ENCODE data around the gene AMER3.

AMER3 gene

GRCh38 chr2:130749078-130749477 is 6.3 kb upstream of the AMER3 start:
- Histone ChIP-seq H3K4me3 (ENCODE audit: low read length, poor library complexity, severe bottlenecking) (no peak overlapping the region), H3K36me3 (ENCODE audit: insufficient read depth, low read length) (no peaks in the 10 kb centered on the region), H3K79me2 (ENCODE audit: insufficient read depth, low read length) (no peaks in the 10 kb centered on the region), H3K4me1 (ENCODE audit: insufficient read depth, low read length, poor library complexity, severe bottlenecking) (no peaks in the 10 kb centered on the region), H3F3A (ENCODE audit: low read depth) (no peaks in the 10 kb centered on the region), H3K9me3 (ENCODE audit: insufficient read depth, low read depth, low read length) (no peaks in the 10 kb centered on the region), H3K9me2 (replicated peaks; ENCODE audit: low read depth, low read length) (no peaks in the 10 kb centered on the region), H4K20me1 (ENCODE audit: insufficient read depth, low read length, poor library complexity, severe bottlenecking) (no peaks in the 10 kb centered on the region), H2AFZ (ENCODE audit: low read length) (no peak overlapping the region), H3K4me2 (ENCODE audit: low read depth, low read length, poor library complexity, severe bottlenecking) (no peak overlapping the region), H3K27me3 (ENCODE audit: insufficient read depth, low read length, poor library complexity, severe bottlenecking) (no peaks in the 10 kb centered on the region), H3K9ac (ENCODE audit: low read depth, low read length, poor library complexity, severe bottlenecking) (no peak overlapping the region)
- TF ChIP-seq EZH2phosphoT487 (IDR thresholded peaks at IDR 0.05; ENCODE audit: borderline replicate concordance): no peak
- no peak for TF ChIP-seq CTCF (conservative IDR thresholded peaks at IDR 0.05; ENCODE audit: low read length)

- Histone ChIP-seq H3K9me2 (replicated peaks; ENCODE audit: low read depth, low read length) (no peaks in the 10 kb centered on the region), H2AFZ (ENCODE audit: low read length) (no peak overlapping the region), H3K79me2 (ENCODE audit: insufficient read depth, low read length) (no peaks in the 10 kb centered on the region), H4K20me1 (ENCODE audit: insufficient read depth, low read length, poor library complexity, severe bottlenecking) (no peaks in the 10 kb centered on the region), H3K9ac (ENCODE audit: low read depth, low read length, poor library complexity, severe bottlenecking) (no peak overlapping the region), H3K4me1 (ENCODE audit: insufficient read depth, low read length, poor library complexity, severe bottlenecking) (no peaks in the 10 kb centered on the region), H3K4me3 (ENCODE audit: low read length, poor library complexity, severe bottlenecking) (no peak overlapping the region), H3K27me3 (ENCODE audit: insufficient read depth, low read length, poor library complexity, severe bottlenecking) (no peaks in the 10 kb centered on the region), H3F3A (ENCODE audit: low read depth) (no peaks in the 10 kb centered on the region), H3K4me2 (ENCODE audit: low read depth, low read length, poor library complexity, severe bottlenecking) (no peak overlapping the region), H3K36me3 (ENCODE audit: insufficient read depth, low read length) (no peaks in the 10 kb centered on the region), H3K9me3 (ENCODE audit: insufficient read depth, low read depth, low read length) (no peaks in the 10 kb centered on the region)
- TF ChIP-seq CTCF (conservative IDR thresholded peaks at IDR 0.05; ENCODE audit: low read length) (no peak), EZH2phosphoT487 (IDR thresholded peaks at IDR 0.05; ENCODE audit: borderline replicate concordance) (no peak)
Observed at GRCh38 chr2:130749641-130750040, 5.7 kb upstream of the AMER3 start.

GRCh38 chr2:130754811-130755210 is 529 bp upstream of the AMER3 start:
- no peak overlapping the region for H3K4me3 ChIP-seq (ENCODE audit: low read length, poor library complexity, severe bottlenecking)
- no peaks in the 10 kb centered on the region for H3K9me3 ChIP-seq (ENCODE audit: insufficient read depth, low read depth, low read length)
- no peak for TF ChIP-seq EZH2phosphoT487 (IDR thresholded peaks at IDR 0.05; ENCODE audit: borderline replicate concordance)
- no peaks in the 10 kb centered on the region for H3K4me1 ChIP-seq (ENCODE audit: insufficient read depth, low read length, poor library complexity, severe bottlenecking)
- H3K9ac ChIP-seq (ENCODE audit: low read depth, low read length, poor library complexity, severe bottlenecking): no peak overlapping the region
- H3F3A ChIP-seq (ENCODE audit: low read depth): no peaks in the 10 kb centered on the region
- H3K9me2 ChIP-seq (replicated peaks; ENCODE audit: low read depth, low read length): no peaks in the 10 kb centered on the region
- H4K20me1 ChIP-seq (ENCODE audit: insufficient read depth, low read length, poor library complexity, severe bottlenecking): no peaks in the 10 kb centered on the region
- H3K79me2 ChIP-seq (ENCODE audit: insufficient read depth, low read length): no peaks in the 10 kb centered on the region
- no peak overlapping the region for H2AFZ ChIP-seq (ENCODE audit: low read length)
- no peaks in the 10 kb centered on the region for H3K36me3 ChIP-seq (ENCODE audit: insufficient read depth, low read length)
- no peaks in the 10 kb centered on the region for H3K27me3 ChIP-seq (ENCODE audit: insufficient read depth, low read length, poor library complexity, severe bottlenecking)
- no peak overlapping the region for H3K4me2 ChIP-seq (ENCODE audit: low read depth, low read length, poor library complexity, severe bottlenecking)

- Histone ChIP-seq H3K4me2 (ENCODE audit: low read depth, low read length, poor library complexity, severe bottlenecking) (no peak overlapping the region), H3K36me3 (ENCODE audit: insufficient read depth, low read length) (no peaks in the 10 kb centered on the region), H3K79me2 (ENCODE audit: insufficient read depth, low read length) (no peaks in the 10 kb centered on the region), H3F3A (ENCODE audit: low read depth) (no peaks in the 10 kb centered on the region), H3K27me3 (ENCODE audit: insufficient read depth, low read length, poor library complexity, severe bottlenecking) (no peaks in the 10 kb centered on the region), H3K9me2 (replicated peaks; ENCODE audit: low read depth, low read length) (no peaks in the 10 kb centered on the region), H3K9me3 (ENCODE audit: insufficient read depth, low read depth, low read length) (no peaks in the 10 kb centered on the region), H3K4me1 (ENCODE audit: insufficient read depth, low read length, poor library complexity, severe bottlenecking) (no peaks in the 10 kb centered on the region), H4K20me1 (ENCODE audit: insufficient read depth, low read length, poor library complexity, severe bottlenecking) (no peaks in the 10 kb centered on the region), H2AFZ (ENCODE audit: low read length) (no peak overlapping the region), H3K9ac (ENCODE audit: low read depth, low read length, poor library complexity, severe bottlenecking) (no peak overlapping the region), H3K4me3 (ENCODE audit: low read length, poor library complexity, severe bottlenecking) (no peak overlapping the region)
- TF ChIP-seq CTCF (conservative IDR thresholded peaks at IDR 0.05; ENCODE audit: low read length) (no peak), EZH2phosphoT487 (IDR thresholded peaks at IDR 0.05; ENCODE audit: borderline replicate concordance) (no peak)
Observed at GRCh38 chr2:130756053-130756873, 923 bp downstream of the AMER3 start.

Data from Loucy (cell line).